ENCODE measurements around the gene FAAP100. TPM values are rescaled to one million over a fixed set of nuclear protein-coding genes. Genes with fewer than 3 reads are reported as not detected.
A peak's percentile ranks its signal among the peaks of the same experiment; 100 is the strongest.

Gene FAAP100
- polyA plus RNA-seq, 1 of the 3 experiments (the other 2 are of a cell fraction): 18.9 TPM

- TF ChIP-seq IRF3 (IDR thresholded peaks at IDR 0.05; ENCODE audit: low read depth, low read length) (no peak), ZBTB33 (IDR thresholded peaks at IDR 0.05; ENCODE audit: borderline replicate concordance, low read depth) (no peak), NFIC (IDR thresholded peaks at IDR 0.05; ENCODE audit: borderline replicate concordance) (no peak), TEAD4 (IDR thresholded peaks at IDR 0.05; ENCODE audit: borderline replicate concordance, insufficient read depth) (no peak)
Observed at GRCh38 chr17:81513753-81514488, 38.2 kb downstream of the FAAP100 start (continued).

GRCh38 chr17:81513372-81513752 lies 38.8 kb downstream of the FAAP100 start:
- Histone ChIP-seq H3K9ac (peak overlapping the region; percentile 23; the same call in 1 of the 2 replicates), H3K9me3 (no peaks in the 10 kb centered on the region), H4K20me1 (ENCODE audit: insufficient read depth) (peaks cover 45% of the 10 kb centered on the region), H2AFZ (ENCODE audit: low read depth) (no peak overlapping the region), H3K27ac (ENCODE audit: low read depth in 2 of 2, low read length in 1 of 2) (peak overlapping the region; percentile 82 to 88), H3K4me1 (ENCODE audit: control insufficient read depth in 1 of 2, insufficient read depth in 2 of 2, low read depth in 1 of 2, low read length in 1 of 2) (peaks cover 17 to 57% of the 10 kb centered on the region in 2 experiments; a peak in 3 of 4 replicates), H3K4me3 (ENCODE audit: low read depth in 2 of 2, low read length in 1 of 2) (peak overlapping the region in 1 of 2 experiments; percentile 42; a peak in 3 of 4 replicates), H3K4me2 (peak overlapping the region; percentile 59; the same call in 1 of the 2 replicates), H3K79me2 (ENCODE audit: insufficient read depth) (peaks cover 91% of the 10 kb centered on the region), H3K27me3 (ENCODE audit: insufficient read depth) (no peaks in the 10 kb centered on the region), H3K36me3 (replicated peaks in 1 of 2; ENCODE audit: control insufficient read depth in 1 of 2, insufficient read depth in 2 of 2, low read length in 1 of 2) (peaks cover 35 to 39% of the 10 kb centered on the region in 2 experiments), H3K9me2 (no peaks in the 10 kb centered on the region), H3F3A (replicated peaks; ENCODE audit: insufficient read depth) (peaks cover 63% of the 10 kb centered on the region)
- CTCF ChIA-PET: interaction anchor here (4.2 kb wide), 1 partner anchor 24 kb away, joined by 20 read pairs; no protein-coding TSS in a partner anchor
- POLR2A ChIA-PET: interaction anchor here (0.6 to 2.5 kb wide), 6 partner anchors 39 to 154 kb away, joined by 3 to 12 read pairs (median 5); partner anchors contain the start of gene FAAP100
- DNase-seq: no peak
- WGBS (ENCODE audit: low lambda C conversion rate): 88% methylated on average over 23 of the region's 23 CpGs
- TF ChIP-seq ELF1 (IDR thresholded peaks at IDR 0.05) (no peak), GATA2 (CRISPR knock-in tag; IDR thresholded peaks at IDR 0.05) (no peak), JUND (IDR thresholded peaks at IDR 0.05) (no peak), CTCF (IDR thresholded peaks at IDR 0.05) (no peak), REST (IDR thresholded peaks at IDR 0.05; ENCODE audit: low read depth, low read length) (no peak), ZBTB33 (IDR thresholded peaks at IDR 0.05; ENCODE audit: borderline replicate concordance, low read depth) (no peak), TAF1 (IDR thresholded peaks at IDR 0.05; ENCODE audit: borderline replicate concordance, low read depth, low read length) (no peak), YY1 (IDR thresholded peaks at IDR 0.05; ENCODE audit: low read depth) (no peak), TEAD4 (IDR thresholded peaks at IDR 0.05; ENCODE audit: borderline replicate concordance, insufficient read depth) (no peak), RXRA (IDR thresholded peaks at IDR 0.05; ENCODE audit: borderline replicate concordance, low read depth) (no peak), CHD2 (IDR thresholded peaks at IDR 0.05; ENCODE audit: low read length, partially characterized antibody) (no peak), USF2 (IDR thresholded peaks at IDR 0.05; ENCODE audit: borderline replicate concordance, low read depth, low read length) (no peak), MXI1 (IDR thresholded peaks at IDR 0.05; ENCODE audit: low read depth, low read length) (no peak), SMC3 (IDR thresholded peaks at IDR 0.05; ENCODE audit: low read depth, low read length) (no peak), EZH2phosphoT487 (IDR thresholded peaks at IDR 0.05; ENCODE audit: borderline replicate concordance, low read depth) (no peak)
